ENCODE results near the gene TPD52L2.
"Not testable (repeated sequence)": the region's sequence is repeated elsewhere in the genome, so short reads cannot be mapped to it uniquely, and the experiment has no call there.

The TPD52L2 gene

GRCh38 chr20:63864545-63864977 lies 509 bp upstream of the TPD52L2 start:
- no peak for TF ChIP-seq ZFX (IDR thresholded peaks at IDR 0.05; ENCODE audit: borderline replicate concordance)
- peak; percentile 32 for TF ChIP-seq CTCF (IDR thresholded peaks at IDR 0.05)
- H3K27ac ChIP-seq, result peak overlapping the region; percentile 94

GRCh38 chr20:63867042-63867441 lies 2.0 kb downstream of the TPD52L2 start:
- H3K27ac ChIP-seq, result not testable (repeated sequence)

GRCh38 chr20:63868264-63868663 lies 3.2 kb downstream of the TPD52L2 start:
- no peak overlapping the region for H3K27ac ChIP-seq
- TF ChIP-seq CTCF (IDR thresholded peaks at IDR 0.05) (no peak), ZFX (IDR thresholded peaks at IDR 0.05; ENCODE audit: borderline replicate concordance) (no peak)

- no peak overlapping the region for H3K27ac ChIP-seq
- TF ChIP-seq CTCF (IDR thresholded peaks at IDR 0.05) (no peak), ZFX (IDR thresholded peaks at IDR 0.05; ENCODE audit: borderline replicate concordance) (no peak)
Observed at GRCh38 chr20:63873477-63873971, 8.5 kb downstream of the TPD52L2 start.

GRCh38 chr20:63874241-63874640 lies 9.2 kb downstream of the TPD52L2 start:
- not testable (repeated sequence) for H3K27ac ChIP-seq

- H3K27ac ChIP-seq, result no peak overlapping the region
Observed at GRCh38 chr20:63876489-63877036, 11.5 kb downstream of the TPD52L2 start.

GRCh38 chr20:63877755-63878470 lies 12.8 kb downstream of the TPD52L2 start:
- no peak for TF ChIP-seq CTCF (IDR thresholded peaks at IDR 0.05)
- no peak for TF ChIP-seq ZFX (IDR thresholded peaks at IDR 0.05; ENCODE audit: borderline replicate concordance)

More at GRCh38 chr20:63876489-63877036, 11.5 kb downstream of the TPD52L2 start:
- TF ChIP-seq ZFX (IDR thresholded peaks at IDR 0.05; ENCODE audit: borderline replicate concordance), result no peak
- no peak for TF ChIP-seq CTCF (IDR thresholded peaks at IDR 0.05)

GRCh38 chr20:63878899-63879663 lies 14.0 kb downstream of the TPD52L2 start:
- no peak overlapping the region for H3K27ac ChIP-seq

More at GRCh38 chr20:63877755-63878470, 12.8 kb downstream of the TPD52L2 start:
- H3K27ac ChIP-seq, result no peak overlapping the region

GRCh38 chr20:63880901-63881300 lies 15.8 kb downstream of the TPD52L2 start:
- H3K27ac ChIP-seq, result not testable (repeated sequence)

More at GRCh38 chr20:63878899-63879663, 14.0 kb downstream of the TPD52L2 start:
- TF ChIP-seq CTCF (IDR thresholded peaks at IDR 0.05) (no peak), ZFX (IDR thresholded peaks at IDR 0.05; ENCODE audit: borderline replicate concordance) (no peak)
